Endothelial cell of umbilical vein (primary cell): ENCODE results near the gene CGAS. TPM values are rescaled to one million over a fixed set of nuclear protein-coding genes. Genes with fewer than 3 reads are reported as not detected.

Source experiments
- BruUV-seq: library from RNA; stranded (reverse); fragments of 400-500 nt; replicated peaks from 2 replicates; lab custom pipeline; 2021; lab: Mats Ljungman, UMichigan
- CTCF ChIA-PET: fragments of 300-600, 350-600 bp; sonication (Branson Sonifier 250); formaldehyde crosslinking; loops from one replicate; lab custom pipeline; 2021; ENCODE audit warnings: antibody characterized with exemption, inconsistent platforms; lab: Charles Lee
- POLR2A ChIA-PET: fragments of 300-600, 350-600 bp; sonication (Branson Sonifier 250); formaldehyde crosslinking; loops from one replicate; lab custom pipeline; 2021; ENCODE audit warnings: antibody characterized with exemption, inconsistent platforms; lab: Charles Lee
- DNase-seq: peaks from one replicate; pipeline ENCODE4 v3.0.0-alpha.2; 2011; ENCODE audit warnings: low read depth, low spot score
- FAIRE-seq: peaks from 2 replicates; lab custom pipeline; 2011; peaks lifted over from hg19 to GRCh38; lab: Jason Lieb, UNC
- H2AFZ ChIP-seq: 2 replicates; pipeline ENCODE4 v1.6.0; 2012; ENCODE audit warnings: low read depth, low read length, control low read depth, inconsistent platforms
- H3K27ac ChIP-seq: 2 replicates; pipeline ENCODE4 v1.5.1; 2011; ENCODE audit warnings: low read depth, mild to moderate bottlenecking, control low read depth, low read length, moderate library complexity; ENCODE audit not compliant: insufficient read depth
- H3K27me3 ChIP-seq, 2 experiments: 2 replicates each; pipeline versions ENCODE4 v1.6.0 to v1.6.1; 2011; ENCODE audit warnings: low read length in 2 of 2, mixed read lengths in 1 of 2; ENCODE audit not compliant: control insufficient read depth in 2 of 2, insufficient read depth in 2 of 2
- H3K36me3 ChIP-seq, 2 experiments: 2 replicates in 1 of 2; 3 replicates in 1 of 2; pipeline ENCODE4 v1.5.1; 2011; ENCODE audit warnings: low read length in 2 of 2, mild to moderate bottlenecking in 1 of 2, moderate library complexity in 1 of 2; ENCODE audit not compliant: control insufficient read depth in 2 of 2, insufficient read depth in 2 of 2; ENCODE audit errors: extremely low read depth in 1 of 2
- H3K4me1 ChIP-seq: 3 replicates; pipeline ENCODE4 v1.5.1; 2011; ENCODE audit warnings: mild to moderate bottlenecking, low read length; ENCODE audit not compliant: control insufficient read depth, insufficient read depth; ENCODE audit errors: extremely low read depth
- H3K4me2 ChIP-seq: 2 replicates; pipeline ENCODE4 v1.6.1; 2011; ENCODE audit warnings: low read length, control low read depth, mixed read lengths; ENCODE audit not compliant: insufficient read depth
- H3K4me3 ChIP-seq, 3 experiments: fragments of 200-600 bp in 1 of 3; sonication (generic), shearing (Covaris generic) in 1 of 3; replicated peaks in 1 of 3; 2 replicates each; pipeline ENCODE4 v1.5.1; 2011 to 2016; ENCODE audit warnings: control low read depth in 3 of 3, low read length in 3 of 3, mild to moderate bottlenecking in 2 of 3, inconsistent platforms in 1 of 3, low read depth in 1 of 3, moderate library complexity in 1 of 3; ENCODE audit not compliant: insufficient read depth in 1 of 3
- H3K79me2 ChIP-seq: 2 replicates; pipeline ENCODE4 v1.6.0; 2012; ENCODE audit warnings: low read length, inconsistent platforms; ENCODE audit not compliant: control insufficient read depth, insufficient read depth
- H3K9ac ChIP-seq: replicated peaks from 2 replicates; pipeline ENCODE3; 2011; ENCODE audit warnings: low read length, control low read depth; ENCODE audit not compliant: insufficient read depth; ENCODE audit errors: extremely low read depth
- H3K9me1 ChIP-seq: replicated peaks from 3 replicates; pipeline ENCODE4 v1.6.0; 2011; ENCODE audit warnings: mild to moderate bottlenecking, low read length; ENCODE audit not compliant: control insufficient read depth, insufficient read depth; ENCODE audit errors: extremely low read depth
- H3K9me3 ChIP-seq: replicated peaks from 2 replicates; pipeline ENCODE4 v1.5.1; 2012; ENCODE audit warnings: low read length, inconsistent platforms; ENCODE audit not compliant: control insufficient read depth, insufficient read depth
- H4K20me1 ChIP-seq: replicated peaks from 2 replicates; pipeline ENCODE3; 2011; ENCODE audit warnings: mild to moderate bottlenecking, low read length; ENCODE audit not compliant: control insufficient read depth, insufficient read depth; ENCODE audit errors: extremely low read depth
- EZH2 ChIP-seq: IDR thresholded peaks from 2 replicates; pipeline ENCODE4 v1.6.1; 2012; ENCODE audit warnings: borderline replicate concordance, low read depth, mild to moderate bottlenecking, moderate library complexity, low read length, inconsistent platforms; ENCODE audit not compliant: severe bottlenecking
- GATA2 ChIP-seq: IDR thresholded peaks from 2 replicates; pipeline ENCODE4 v1.7.0; 2011; ENCODE audit warnings: low read depth, mild to moderate bottlenecking, moderate library complexity, mixed read lengths, low read length; ENCODE audit not compliant: insufficient read length, insufficient read depth
- JUN ChIP-seq: IDR thresholded peaks from 2 replicates; pipeline ENCODE4 v1.6.1; 2011; ENCODE audit warnings: borderline replicate concordance, low read depth; ENCODE audit not compliant: insufficient read length, insufficient read depth
- MYC ChIP-seq: IDR thresholded peaks from one replicate; pipeline ENCODE4 v1.6.1; 2011; ENCODE audit warnings: mild to moderate bottlenecking, low read depth, low read length
- POLR2AphosphoS5 ChIP-seq: IDR thresholded peaks from 2 replicates; pipeline ENCODE4 v1.6.1; 2012; ENCODE audit warnings: low read depth, mild to moderate bottlenecking, control low read depth, low read length, moderate library complexity; ENCODE audit not compliant: insufficient read depth
- dilution Hi-C: fragments of 300-500 bp; cut with MboI; formaldehyde crosslinking; loops from one replicate; pipeline ENCODE4 v1.15.0; 2019; ENCODE audit warnings: low sequenced_read_pairs; ENCODE audit not compliant: extremely low pct_ligation_motif_present
- intact Hi-C: fragments of 100-400 bp; cut with micrococcal nuclease; formaldehyde crosslinking; loops from one replicate; pipeline ENCODE4 v1.10.0; 2022
- polyA plus RNA-seq, 4 experiments: library from polyadenylated mRNA; depleted of rRNA in 3 of 4; stranded (reverse) in 3 of 4; unstranded in 1 of 4; fragments of >200 nt; gene quantifications; 2 replicates each; pipeline versions ENCODE4 v1.2.1 to v1.2.3, GENCODE V29; 2011 to 2012; ENCODE audit warnings: missing spikeins in 1 of 4
- small RNA-seq: library from RNA; depleted of rRNA; stranded (forward); fragments of <200 nt; gene quantifications from one replicate; pipeline ENCODE3, GENCODE V24; 2012; ENCODE audit warnings: low replicate concordance, low read depth; ENCODE audit not compliant: insufficient read depth, insufficient read length
- total RNA-seq: library from RNA; stranded (reverse); gene quantifications from 2 replicates; pipeline ENCODE4 v1.2.3, GENCODE V29; 2021
- TF ChIP-seq, protein P1 (sequence below): IDR thresholded peaks from 2 replicates; pipeline ENCODE4 v1.6.1; 2011; ENCODE audit not compliant: insufficient read depth, insufficient read length
- TF ChIP-seq, protein P2 (sequence below), 2 donors: IDR thresholded peaks; 1 replicate in 1 of 2; 2 replicates in 1 of 2; pipeline ENCODE4 v1.5.1; 2011; ENCODE audit warnings: low read length in 2 of 2, mild to moderate bottlenecking in 2 of 2, moderate library complexity in 2 of 2, control low read depth in 1 of 2, inconsistent platforms in 1 of 2, low read depth in 1 of 2; ENCODE audit not compliant: insufficient read depth in 1 of 2; ENCODE audit errors: extremely low read depth in 1 of 2

Gene CGAS
- total and polyA plus RNA-seq, 2 donors (not counting 3 experiments of a cell fraction or from before 2014, with no cell fraction given): 1.9 to 7.4 TPM

DNA sequence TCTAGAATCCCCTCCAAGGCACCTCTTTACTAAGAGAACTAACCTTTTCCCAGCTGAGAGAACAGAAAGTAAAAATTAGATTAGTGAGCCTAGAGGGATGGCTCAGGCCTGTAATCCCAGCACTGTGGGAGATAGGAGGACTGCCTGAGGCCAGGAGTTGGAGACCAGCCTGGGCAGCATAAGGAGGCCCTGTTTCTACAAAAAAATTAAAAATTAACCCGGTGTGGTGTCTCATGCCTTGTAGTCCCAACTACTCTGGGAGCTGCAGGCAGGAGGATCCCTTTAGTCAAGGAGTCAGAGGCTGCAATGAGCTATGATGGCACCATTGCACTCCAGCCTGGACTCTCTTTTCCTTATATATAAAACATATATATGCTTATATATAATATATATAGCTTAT, 76.9 kb downstream of the CGAS start:
- no peaks in the 10 kb centered on the region for H3K36me3 ChIP-seq
- no peak overlapping the region for H3K27ac ChIP-seq
- H3K4me1 ChIP-seq: no peaks in the 10 kb centered on the region
- H4K20me1 ChIP-seq: no peaks in the 10 kb centered on the region
- no peak overlapping the region for H3K4me3 ChIP-seq
- TF ChIP-seq MYC: no peak
- no peak for TF ChIP-seq POLR2AphosphoS5
- TF ChIP-seq, protein P1, sequence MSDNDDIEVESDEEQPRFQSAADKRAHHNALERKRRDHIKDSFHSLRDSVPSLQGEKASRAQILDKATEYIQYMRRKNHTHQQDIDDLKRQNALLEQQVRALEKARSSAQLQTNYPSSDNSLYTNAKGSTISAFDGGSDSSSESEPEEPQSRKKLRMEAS: no peak
- TF ChIP-seq JUN: no peak
- no peak for TF ChIP-seq GATA2
- TF ChIP-seq, protein P2, sequence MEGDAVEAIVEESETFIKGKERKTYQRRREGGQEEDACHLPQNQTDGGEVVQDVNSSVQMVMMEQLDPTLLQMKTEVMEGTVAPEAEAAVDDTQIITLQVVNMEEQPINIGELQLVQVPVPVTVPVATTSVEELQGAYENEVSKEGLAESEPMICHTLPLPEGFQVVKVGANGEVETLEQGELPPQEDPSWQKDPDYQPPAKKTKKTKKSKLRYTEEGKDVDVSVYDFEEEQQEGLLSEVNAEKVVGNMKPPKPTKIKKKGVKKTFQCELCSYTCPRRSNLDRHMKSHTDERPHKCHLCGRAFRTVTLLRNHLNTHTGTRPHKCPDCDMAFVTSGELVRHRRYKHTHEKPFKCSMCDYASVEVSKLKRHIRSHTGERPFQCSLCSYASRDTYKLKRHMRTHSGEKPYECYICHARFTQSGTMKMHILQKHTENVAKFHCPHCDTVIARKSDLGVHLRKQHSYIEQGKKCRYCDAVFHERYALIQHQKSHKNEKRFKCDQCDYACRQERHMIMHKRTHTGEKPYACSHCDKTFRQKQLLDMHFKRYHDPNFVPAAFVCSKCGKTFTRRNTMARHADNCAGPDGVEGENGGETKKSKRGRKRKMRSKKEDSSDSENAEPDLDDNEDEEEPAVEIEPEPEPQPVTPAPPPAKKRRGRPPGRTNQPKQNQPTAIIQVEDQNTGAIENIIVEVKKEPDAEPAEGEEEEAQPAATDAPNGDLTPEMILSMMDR (IDR thresholded peaks at IDR 0.05; ENCODE audit: extremely low read depth in 1 of 2, insufficient read depth in 1 of 2, low read depth in 1 of 2, low read length in 2 of 2): no peak
- no peak for TF ChIP-seq EZH2
- no peak overlapping the region for H2AFZ ChIP-seq
- BruUV-seq: no TSS peak
- no peaks in the 10 kb centered on the region for H3K9me1 ChIP-seq
- H3K9me3 ChIP-seq: no peaks in the 10 kb centered on the region
- no peak overlapping the region for H3K4me2 ChIP-seq
- intact Hi-C loops (no loop called here), dilution Hi-C loops (no loop called here)
- ChIA-PET CTCF (interaction anchor here (1.2 kb wide), 1 partner anchor 49 kb away, joined by 4 read pairs; no protein-coding TSS in a partner anchor), POLR2A (no interaction called here)
- FAIRE-seq (no peak), DNase-seq (no peak)
- H3K27me3 ChIP-seq: no peaks in the 10 kb centered on the region
- no peak overlapping the region for H3K9ac ChIP-seq
- H3K79me2 ChIP-seq: no peaks in the 10 kb centered on the region

Small RNAs within 50 kb of the gene (small RNA-seq; reads per million reads assigned to genes)
- not detected for gene RN7SL827P
- gene RNU6-975P: not detected

Other genes starting within 250 kb of the CGAS start
- gene KHDC1L, start 226.8 kb downstream of the CGAS start, total RNA-seq: not detected in 2 replicates
- 0.15 and 0.18 TPM in 2 replicates for gene KHDC1L, start 226.8 kb downstream of the CGAS start, polyA plus RNA-seq
- 3.3 and 3.7 TPM in 2 replicates for gene KHDC1, start 189.1 kb downstream of the CGAS start, total RNA-seq
- 4.2 and 4.4 TPM in 2 replicates for gene KHDC1, start 189.1 kb downstream of the CGAS start, polyA plus RNA-seq
- not detected in 2 replicates for gene DPPA5, start 98.0 kb downstream of the CGAS start, total RNA-seq
- not detected in 2 replicates for gene DPPA5, start 98.0 kb downstream of the CGAS start, polyA plus RNA-seq
- gene KHDC3L, start 89.6 kb downstream of the CGAS start, total RNA-seq: not detected in 2 replicates
- not detected in 2 replicates for gene KHDC3L, start 89.6 kb downstream of the CGAS start, polyA plus RNA-seq
- gene OOEP, start 82.4 kb downstream of the CGAS start, total RNA-seq: not detected in 2 replicates
- gene OOEP, start 82.4 kb downstream of the CGAS start, polyA plus RNA-seq: 0.19 and 0.21 TPM in 2 replicates
- gene DDX43, start 57.5 kb downstream of the CGAS start, total RNA-seq: 0.92 and 0.95 TPM in 2 replicates
- gene DDX43, start 57.5 kb downstream of the CGAS start, polyA plus RNA-seq: 1.2 TPM in 2 replicates
- gene MTO1, start 9.4 kb upstream of the CGAS start, total RNA-seq: 24.8 and 25.1 TPM in 2 replicates
- 10.7 and 12.6 TPM in 2 replicates for gene MTO1, start 9.4 kb upstream of the CGAS start, polyA plus RNA-seq
- gene EEF1A1, start 68.7 kb upstream of the CGAS start, total RNA-seq: 9,186 and 9,456 TPM in 2 replicates
- gene EEF1A1, start 68.7 kb upstream of the CGAS start, polyA plus RNA-seq: 9,885 and 11,104 TPM in 2 replicates
- 15.2 and 17.6 TPM in 2 replicates for gene SLC17A5, start 201.7 kb upstream of the CGAS start, total RNA-seq
- 16.9 and 18.7 TPM in 2 replicates for gene SLC17A5, start 201.7 kb upstream of the CGAS start, polyA plus RNA-seq
- gene CD109, start 243.9 kb upstream of the CGAS start, total RNA-seq: 86.2 and 107 TPM in 2 replicates
- gene CD109, start 243.9 kb upstream of the CGAS start, polyA plus RNA-seq: 26.3 and 33.9 TPM in 2 replicates